Measurements from ENCODE around the gene NRP2. TPM values are rescaled to one million over a fixed set of nuclear protein-coding genes. Genes with fewer than 3 reads are reported as not detected.

The NRP2 gene
- total RNA-seq, 1 experiment from 2014 or later: 1.2 TPM

DNA sequence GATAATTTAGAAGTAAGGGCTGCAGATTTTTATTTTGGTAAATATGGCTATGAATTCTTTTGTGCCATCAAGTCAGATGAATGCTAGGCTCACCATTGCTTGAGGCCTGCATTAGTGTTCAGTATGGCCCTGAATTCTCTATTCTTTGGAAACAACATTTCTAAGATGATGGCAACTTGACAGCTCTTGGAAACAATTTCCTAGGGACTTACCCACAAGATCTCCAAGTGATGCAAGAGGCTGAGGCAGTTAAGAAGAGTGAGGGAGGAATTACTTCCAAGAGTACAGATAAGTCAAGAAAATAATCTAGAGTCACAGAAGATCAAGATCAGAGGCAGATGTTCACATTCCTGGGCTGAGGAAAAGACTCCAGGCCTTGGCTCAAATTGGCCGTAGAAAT, 129.1 kb downstream of the NRP2 start:
- no peak overlapping the region for H3K27ac ChIP-seq (ENCODE audit: low read depth, low read length)
- RAD21 ChIA-PET (ENCODE audit: low non-redundant PET in 1 of 2, low total read pairs in 2 of 2, uncharacterized antibody in 2 of 2, unreplicated experiment in 2 of 2): no interaction called here
- TF ChIP-seq EZH2phosphoT487 (IDR thresholded peaks at IDR 0.05; ENCODE audit: borderline replicate concordance) (no peak), SP1 (IDR thresholded peaks at IDR 0.05; ENCODE audit: low read depth) (no peak)
- TF ChIP-seq, protein P1, sequence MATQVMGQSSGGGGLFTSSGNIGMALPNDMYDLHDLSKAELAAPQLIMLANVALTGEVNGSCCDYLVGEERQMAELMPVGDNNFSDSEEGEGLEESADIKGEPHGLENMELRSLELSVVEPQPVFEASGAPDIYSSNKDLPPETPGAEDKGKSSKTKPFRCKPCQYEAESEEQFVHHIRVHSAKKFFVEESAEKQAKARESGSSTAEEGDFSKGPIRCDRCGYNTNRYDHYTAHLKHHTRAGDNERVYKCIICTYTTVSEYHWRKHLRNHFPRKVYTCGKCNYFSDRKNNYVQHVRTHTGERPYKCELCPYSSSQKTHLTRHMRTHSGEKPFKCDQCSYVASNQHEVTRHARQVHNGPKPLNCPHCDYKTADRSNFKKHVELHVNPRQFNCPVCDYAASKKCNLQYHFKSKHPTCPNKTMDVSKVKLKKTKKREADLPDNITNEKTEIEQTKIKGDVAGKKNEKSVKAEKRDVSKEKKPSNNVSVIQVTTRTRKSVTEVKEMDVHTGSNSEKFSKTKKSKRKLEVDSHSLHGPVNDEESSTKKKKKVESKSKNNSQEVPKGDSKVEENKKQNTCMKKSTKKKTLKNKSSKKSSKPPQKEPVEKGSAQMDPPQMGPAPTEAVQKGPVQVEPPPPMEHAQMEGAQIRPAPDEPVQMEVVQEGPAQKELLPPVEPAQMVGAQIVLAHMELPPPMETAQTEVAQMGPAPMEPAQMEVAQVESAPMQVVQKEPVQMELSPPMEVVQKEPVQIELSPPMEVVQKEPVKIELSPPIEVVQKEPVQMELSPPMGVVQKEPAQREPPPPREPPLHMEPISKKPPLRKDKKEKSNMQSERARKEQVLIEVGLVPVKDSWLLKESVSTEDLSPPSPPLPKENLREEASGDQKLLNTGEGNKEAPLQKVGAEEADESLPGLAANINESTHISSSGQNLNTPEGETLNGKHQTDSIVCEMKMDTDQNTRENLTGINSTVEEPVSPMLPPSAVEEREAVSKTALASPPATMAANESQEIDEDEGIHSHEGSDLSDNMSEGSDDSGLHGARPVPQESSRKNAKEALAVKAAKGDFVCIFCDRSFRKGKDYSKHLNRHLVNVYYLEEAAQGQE (IDR thresholded peaks at IDR 0.05; ENCODE audit: low read depth): no peak
- no peaks in the 10 kb centered on the region for H4K20me1 ChIP-seq (ENCODE audit: insufficient read depth)
- H3K4me2 ChIP-seq (ENCODE audit: low read length): no peak overlapping the region
- POLR2A ChIA-PET: no interaction called here
- no peaks in the 10 kb centered on the region for H3K4me1 ChIP-seq (ENCODE audit: control insufficient read depth in 1 of 2, insufficient read depth in 2 of 2, low read length in 2 of 2)
- no peaks in the 10 kb centered on the region for H3K9me3 ChIP-seq (ENCODE audit: control insufficient read depth in 1 of 2, insufficient read depth in 1 of 2, low read depth in 1 of 2, low read length in 2 of 2)
- H3K36me3 ChIP-seq (ENCODE audit: control insufficient read depth in 1 of 2, insufficient read depth in 2 of 2, low read length in 2 of 2): no peaks in the 10 kb centered on the region
- H3K4me3 ChIP-seq (replicated peaks in 1 of 2; ENCODE audit: low read depth in 1 of 2, low read length in 2 of 2): no peak overlapping the region
- CTCF ChIA-PET: no interaction called here
- H3K27me3 ChIP-seq (ENCODE audit: insufficient read depth, low read length): 0 out of 2 replicates have a peak, but pooled peaks cover 5% of the 10 kb centered on the region
- ATAC-seq: no peak
- H3K79me2 ChIP-seq (ENCODE audit: insufficient read depth, low read length): no peaks in the 10 kb centered on the region
- intact Hi-C loops (cut with micrococcal nuclease): no loop called here
- H3K9me2 ChIP-seq (ENCODE audit: insufficient read depth): no peaks in the 10 kb centered on the region
- H3K9ac ChIP-seq (ENCODE audit: low read length): no peak overlapping the region
- DNase-seq (ENCODE audit: low read depth, low spot score): no peak
- no TSS peak for BruUV-seq (replicated peaks)
- no peak overlapping the region for H2AFZ ChIP-seq (ENCODE audit: low read depth, low read length, poor library complexity, severe bottlenecking)

DNA sequence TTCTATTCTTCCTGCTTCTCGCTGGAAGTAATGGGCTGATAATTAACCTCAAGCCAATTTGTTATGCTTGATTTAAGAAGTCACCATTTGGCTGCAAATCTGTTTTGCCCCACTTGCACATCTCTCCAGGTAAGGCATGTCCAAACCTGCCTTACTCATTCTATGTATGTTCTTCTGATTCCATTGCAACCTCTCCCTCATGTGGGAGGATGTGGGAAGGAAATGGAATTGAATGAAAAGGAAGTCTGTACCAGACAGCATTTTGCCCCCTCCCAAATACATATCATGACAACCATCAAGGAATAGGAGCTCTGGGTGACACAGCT, 131.7 kb downstream of the NRP2 start:
- Histone ChIP-seq H3K27ac (ENCODE audit: low read depth, low read length) (no peak overlapping the region), H4K20me1 (ENCODE audit: insufficient read depth) (no peaks in the 10 kb centered on the region), H3K79me2 (ENCODE audit: insufficient read depth, low read length) (no peaks in the 10 kb centered on the region), H3K27me3 (ENCODE audit: insufficient read depth, low read length) (no peaks in the 10 kb centered on the region), H3K9ac (ENCODE audit: low read length) (no peak overlapping the region), H3K4me1 (ENCODE audit: control insufficient read depth in 1 of 2, insufficient read depth in 2 of 2, low read length in 2 of 2) (no peaks in the 10 kb centered on the region), H3K36me3 (ENCODE audit: control insufficient read depth in 1 of 2, insufficient read depth in 2 of 2, low read length in 2 of 2) (no peaks in the 10 kb centered on the region), H3K4me3 (replicated peaks in 1 of 2; ENCODE audit: low read depth in 1 of 2, low read length in 2 of 2) (no peak overlapping the region), H3K9me3 (ENCODE audit: control insufficient read depth in 1 of 2, insufficient read depth in 1 of 2, low read depth in 1 of 2, low read length in 2 of 2) (no peaks in the 10 kb centered on the region), H2AFZ (ENCODE audit: low read depth, low read length, poor library complexity, severe bottlenecking) (no peak overlapping the region), H3K4me2 (ENCODE audit: low read length) (no peak overlapping the region), H3K9me2 (ENCODE audit: insufficient read depth) (no peaks in the 10 kb centered on the region)
- intact Hi-C loops (cut with micrococcal nuclease): no loop called here
- DNase-seq (ENCODE audit: low read depth, low spot score) (no peak), ATAC-seq (no peak)
- no TSS peak for BruUV-seq (replicated peaks)
- ChIA-PET POLR2A (no interaction called here), RAD21 (ENCODE audit: low non-redundant PET in 1 of 2, low total read pairs in 2 of 2, uncharacterized antibody in 2 of 2, unreplicated experiment in 2 of 2) (no interaction called here), CTCF (no interaction called here)
- TF ChIP-seq, protein P2, sequence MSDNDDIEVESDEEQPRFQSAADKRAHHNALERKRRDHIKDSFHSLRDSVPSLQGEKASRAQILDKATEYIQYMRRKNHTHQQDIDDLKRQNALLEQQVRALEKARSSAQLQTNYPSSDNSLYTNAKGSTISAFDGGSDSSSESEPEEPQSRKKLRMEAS (IDR thresholded peaks at IDR 0.05): no peak
- no peak for TF ChIP-seq YY1 (IDR thresholded peaks at IDR 0.05; ENCODE audit: extremely low read depth, insufficient replicate concordance, low read depth, low read length)
- TF ChIP-seq SIN3A (IDR thresholded peaks at IDR 0.05; ENCODE audit: low read depth): no peak
- no peak for TF ChIP-seq ELF1 (IDR thresholded peaks at IDR 0.05; ENCODE audit: borderline replicate concordance, low read depth)
- TF ChIP-seq EZH2phosphoT487 (IDR thresholded peaks at IDR 0.05; ENCODE audit: borderline replicate concordance): no peak
- TF ChIP-seq ZNF274 (IDR thresholded peaks at IDR 0.05; ENCODE audit: low read depth, low read length): no peak
- no peak for TF ChIP-seq CBX3 (IDR thresholded peaks at IDR 0.05; ENCODE audit: low read depth)
- TF ChIP-seq FOSL1 (IDR thresholded peaks at IDR 0.05; ENCODE audit: low read depth): no peak
- no peak for TF ChIP-seq EGR1 (IDR thresholded peaks at IDR 0.05; ENCODE audit: low read depth)
- TF ChIP-seq, protein P1 (IDR thresholded peaks at IDR 0.05; ENCODE audit: low read depth): no peak

Data from HCT116 (cell line).